ENCODE measurements around the gene DIAPH2.

Gene DIAPH2

GRCh38 chrX:96693407-96693806, 8.8 kb downstream of the DIAPH2 start:
- H3K4me1 ChIP-seq (ENCODE audit: control insufficient read depth, insufficient read depth, low read length) = no peaks in the 10 kb centered on the region
- no peaks in the 10 kb centered on the region for H3K36me3 ChIP-seq (ENCODE audit: control insufficient read depth in 2 of 2, insufficient read depth in 1 of 2, low read length in 2 of 2)
- TF ChIP-seq KLF16 (tag by site-specific recombination; IDR thresholded peaks at IDR 0.05) = no peak
- no peak for TF ChIP-seq ZNF335 (tag by site-specific recombination; conservative IDR thresholded peaks at IDR 0.05)
- TF ChIP-seq ZNF114 (tag by site-specific recombination; IDR thresholded peaks at IDR 0.05) = no peak
- TF ChIP-seq MEIS1 (CRISPR knock-in tag; IDR thresholded peaks at IDR 0.05; ENCODE audit: borderline replicate concordance) = no peak
- TF ChIP-seq ZNF132 (tag by site-specific recombination; IDR thresholded peaks at IDR 0.05; ENCODE audit: borderline replicate concordance) = no peak
- no peak for TF ChIP-seq ZNF248 (tag by site-specific recombination; IDR thresholded peaks at IDR 0.05)
- TF ChIP-seq ZNF112 (tag by site-specific recombination; IDR thresholded peaks at IDR 0.05) = no peak
- no peak for TF ChIP-seq ZSCAN16 (tag by site-specific recombination; IDR thresholded peaks at IDR 0.05)
- no peak for TF ChIP-seq ZNF629 (tag by site-specific recombination; IDR thresholded peaks at IDR 0.05)
- no peak for TF ChIP-seq KLF1 (tag by site-specific recombination; IDR thresholded peaks at IDR 0.05)
- TF ChIP-seq ZNF621 (tag by site-specific recombination; IDR thresholded peaks at IDR 0.05) = no peak
- no peak for TF ChIP-seq TCF7L2 (IDR thresholded peaks at IDR 0.05; ENCODE audit: borderline replicate concordance, low read depth, low read length)
- TF ChIP-seq FEZF1 (tag by site-specific recombination; IDR thresholded peaks at IDR 0.05) = no peak
- TF ChIP-seq KLF9 (tag by site-specific recombination; IDR thresholded peaks at IDR 0.05; ENCODE audit: low read depth) = no peak
- no peak for TF ChIP-seq ZNF747 (tag by site-specific recombination; IDR thresholded peaks at IDR 0.05)
- TF ChIP-seq ZNF394 (tag by site-specific recombination; IDR thresholded peaks at IDR 0.05; ENCODE audit: borderline replicate concordance) = no peak
- no peak for TF ChIP-seq ZNF530 (tag by site-specific recombination; IDR thresholded peaks at IDR 0.05; ENCODE audit: low read depth)
- TF ChIP-seq BCL11B (tag by site-specific recombination; IDR thresholded peaks at IDR 0.05; ENCODE audit: low read depth) = no peak
- TF ChIP-seq ZNF529 (tag by site-specific recombination; IDR thresholded peaks at IDR 0.05; ENCODE audit: insufficient replicate concordance) = no peak
- H3K27ac ChIP-seq (ENCODE audit: extremely low read depth, low read depth, low read length) = no peak overlapping the region
- H3K4me3 ChIP-seq (ENCODE audit: low read depth, low read length) = no peak overlapping the region
- POLR2A ChIA-PET = no interaction called here
- no peaks in the 10 kb centered on the region for H3K9me3 ChIP-seq (ENCODE audit: control insufficient read depth, insufficient read depth, low read depth, low read length)
- CTCF ChIA-PET = no interaction called here

- no peaks in the 10 kb centered on the region for H3K36me3 ChIP-seq (ENCODE audit: control insufficient read depth in 2 of 2, insufficient read depth in 1 of 2, low read length in 2 of 2)
- POLR2A ChIA-PET = no interaction called here
- H3K4me1 ChIP-seq (ENCODE audit: control insufficient read depth, insufficient read depth, low read length) = no peaks in the 10 kb centered on the region
- H3K4me3 ChIP-seq (ENCODE audit: low read depth, low read length) = no peak overlapping the region
- H3K27ac ChIP-seq (ENCODE audit: extremely low read depth, low read depth, low read length) = no peak overlapping the region
- CTCF ChIA-PET = no interaction called here
- no peaks in the 10 kb centered on the region for H3K9me3 ChIP-seq (ENCODE audit: control insufficient read depth, insufficient read depth, low read depth, low read length)
- TF ChIP-seq ZBTB1 (tag by site-specific recombination; IDR thresholded peaks at IDR 0.05) (no peak), IKZF3 (tag by site-specific recombination; IDR thresholded peaks at IDR 0.05) (no peak), TSHZ1 (tag by site-specific recombination; IDR thresholded peaks at IDR 0.05; ENCODE audit: borderline replicate concordance) (no peak), ZNF571 (tag by site-specific recombination; IDR thresholded peaks at IDR 0.05) (no peak), GLIS2 (tag by site-specific recombination; IDR thresholded peaks at IDR 0.05) (no peak), AEBP2 (tag by site-specific recombination; IDR thresholded peaks at IDR 0.05; ENCODE audit: borderline replicate concordance) (no peak), ZNF302 (tag by site-specific recombination; IDR thresholded peaks at IDR 0.05; ENCODE audit: low read depth) (no peak), RBAK (tag by site-specific recombination; IDR thresholded peaks at IDR 0.05) (no peak), HOXD13 (CRISPR knock-in tag; IDR thresholded peaks at IDR 0.05; ENCODE audit: borderline replicate concordance) (no peak), ZNF548 (tag by site-specific recombination; IDR thresholded peaks at IDR 0.05) (no peak), ZNF362 (tag by site-specific recombination; IDR thresholded peaks at IDR 0.05) (no peak), ZNF155 (tag by site-specific recombination; IDR thresholded peaks at IDR 0.05) (no peak), ZNF645 (tag by site-specific recombination; IDR thresholded peaks at IDR 0.05) (no peak)
These were observed 11.8 kb downstream of the DIAPH2 start for GRCh38 chrX:96696462-96696861.

Data from HEK293 (cell line).